Neuronal stem cell (in vitro differentiated cells): ENCODE results near the gene PRRT1B.

Source experiments
- DNase-seq: peaks from one replicate; pipeline ENCODE4 v3.0.0-alpha.2; 2013; ENCODE audit warnings: low spot score
- H2AFZ ChIP-seq: one replicate; pipeline ENCODE4 v1.6.1; 2013; ENCODE audit warnings: mild to moderate bottlenecking, low read length, inconsistent platforms
- H2AK5ac ChIP-seq: 2 replicates; pipeline ENCODE4 v1.6.1; 2013; ENCODE audit warnings: low read depth, mild to moderate bottlenecking, inconsistent platforms, low read length, moderate library complexity, mixed read lengths
- H2BK120ac ChIP-seq: 2 replicates; pipeline ENCODE4 v1.6.1; 2013; ENCODE audit warnings: low read depth, mild to moderate bottlenecking, inconsistent platforms, low read length, moderate library complexity, mixed read lengths
- H2BK12ac ChIP-seq: one replicate; pipeline ENCODE4 v1.6.1; 2013; ENCODE audit warnings: low read length, inconsistent platforms
- H2BK15ac ChIP-seq: 2 replicates; pipeline ENCODE4 v1.6.1; 2013; ENCODE audit warnings: mild to moderate bottlenecking, low read length, inconsistent platforms, mixed read lengths
- H2BK5ac ChIP-seq: one replicate; pipeline ENCODE4 v1.6.1; 2013; ENCODE audit warnings: inconsistent platforms, mild to moderate bottlenecking, low read length, moderate library complexity
- H3K14ac ChIP-seq: one replicate; pipeline ENCODE4 v1.6.1; 2013; ENCODE audit warnings: low read length, inconsistent platforms
- H3K18ac ChIP-seq: 2 replicates; pipeline ENCODE4 v1.6.1; 2013; ENCODE audit warnings: low read length, inconsistent platforms
- H3K23ac ChIP-seq: 2 replicates; pipeline ENCODE4 v1.6.1; 2013; ENCODE audit warnings: low read depth, mild to moderate bottlenecking, mixed read lengths, low read length, inconsistent platforms; ENCODE audit not compliant: poor library complexity
- H3K27ac ChIP-seq: replicated peaks from 3 replicates; pipeline ENCODE4 v1.5.1; 2013; ENCODE audit warnings: low read length, inconsistent platforms
- H3K27me3 ChIP-seq, 3 experiments: 2 replicates each; pipeline ENCODE4 v1.6.1; 2013; ENCODE audit warnings: low read length in 3 of 3, mild to moderate bottlenecking in 2 of 3, inconsistent platforms in 1 of 3, low read depth in 1 of 3, mixed read lengths in 1 of 3, moderate library complexity in 1 of 3; ENCODE audit not compliant: control insufficient read depth in 3 of 3, insufficient read depth in 3 of 3
- H3K36me3 ChIP-seq, 2 donors: replicated peaks in 1 of 2; 2 replicates each; pipeline ENCODE4 v1.6.1; 2013; ENCODE audit warnings: low read length in 2 of 2; ENCODE audit not compliant: control insufficient read depth in 2 of 2, insufficient read depth in 2 of 2
- H3K4ac ChIP-seq: 2 replicates; pipeline ENCODE4 v1.6.1; 2013; ENCODE audit warnings: inconsistent platforms, mild to moderate bottlenecking, low read length, moderate library complexity
- H3K4me1 ChIP-seq, 2 donors: 1 replicate in 1 of 2; 2 replicates in 1 of 2; pipeline ENCODE4 v1.6.1; 2013; ENCODE audit warnings: low read length in 2 of 2, low read depth in 1 of 2; ENCODE audit not compliant: control insufficient read depth in 2 of 2, insufficient read depth in 1 of 2
- H3K4me2 ChIP-seq: one replicate; pipeline ENCODE4 v1.6.1; 2013; ENCODE audit warnings: mild to moderate bottlenecking, low read length, inconsistent platforms; ENCODE audit not compliant: insufficient read depth, poor library complexity, severe bottlenecking
- H3K4me3 ChIP-seq, 2 donors: 2 replicates each; pipeline ENCODE4 v1.5.1; 2013; ENCODE audit warnings: low read length in 2 of 2, mild to moderate bottlenecking in 2 of 2, inconsistent platforms in 1 of 2, moderate library complexity in 1 of 2
- H3K79me1 ChIP-seq: one replicate; pipeline ENCODE4 v1.6.1; 2013; ENCODE audit warnings: low read depth, mild to moderate bottlenecking, inconsistent platforms, low read length, moderate library complexity
- H3K9ac ChIP-seq: one replicate; pipeline ENCODE4 v1.6.1; 2013; ENCODE audit warnings: mild to moderate bottlenecking, low read depth, low read length, inconsistent platforms; ENCODE audit not compliant: poor library complexity
- H3K9me3 ChIP-seq, 2 donors: replicated peaks in 1 of 2; 2 replicates each; pipeline versions ENCODE3 to v1.6.1; 2013; ENCODE audit warnings: low read length in 2 of 2, mild to moderate bottlenecking in 2 of 2, inconsistent platforms in 1 of 2, low read depth in 1 of 2, mixed read lengths in 1 of 2, moderate library complexity in 1 of 2; ENCODE audit not compliant: control insufficient read depth in 2 of 2, insufficient read depth in 1 of 2
- H4K8ac ChIP-seq: one replicate; pipeline ENCODE4 v1.6.1; 2013; ENCODE audit warnings: low read depth, mild to moderate bottlenecking, inconsistent platforms, low read length, moderate library complexity
- H4K91ac ChIP-seq: one replicate; pipeline ENCODE4 v1.6.1; 2013; ENCODE audit warnings: low read length, low read depth, mild to moderate bottlenecking, inconsistent platforms; ENCODE audit not compliant: poor library complexity
- WGBS, 2 donors: extraction: QIAGEN DNeasy Blood & Tissue Kit; methylation state at CpG; one replicate each; pipeline ENCODE4 v1.1.7; 2013; ENCODE audit warnings: missing lambda C conversion rate in 2 of 2, mixed read lengths in 1 of 2; ENCODE audit not compliant: insufficient read length in 2 of 2, insufficient replicate concordance in 1 of 2; ENCODE audit errors: extremely low coverage in 2 of 2; 5-methylcytosine and 5-hydroxymethylcytosine counted together

Gene PRRT1B

GRCh38 chr9:131529597-131530545 is 15.5 kb upstream of the PRRT1B start:
- Histone ChIP-seq H3K36me3 (peaks cover 39 to 56% of the 10 kb centered on the region in 2 donors), H3K18ac (peak overlapping the region; percentile 93), H2BK15ac (no peak overlapping the region), H3K4me2 (peak overlapping the region; percentile 90), H3K4ac (peak overlapping the region; percentile 78), H3K9me3 (no peaks in the 10 kb centered on the region), H3K79me1 (peaks cover 14% of the 10 kb centered on the region), H4K91ac (no peak overlapping the region), H3K9ac (peak overlapping the region; percentile 91), H3K27me3 (no peaks in the 10 kb centered on the region), H3K23ac (peak overlapping the region; percentile 87), H3K4me3 (peak overlapping the region; percentile 94), H3K27ac (no peak overlapping the region), H3K14ac (no peak overlapping the region), H3K4me1 (peaks cover 8% of the 10 kb centered on the region in 2 donors), H2AFZ (peak overlapping the region; percentile 99), H2BK5ac (peak overlapping the region; percentile 54), H2BK120ac (no peak overlapping the region), H2AK5ac (peak overlapping the region; percentile 89), H2BK12ac (no peak overlapping the region), H4K8ac (peak overlapping the region; percentile 78)
- no CpG with 5 or more reads among the region's 24 CpGs for WGBS, 2 donors
- DNase-seq, result no peak

DNA sequence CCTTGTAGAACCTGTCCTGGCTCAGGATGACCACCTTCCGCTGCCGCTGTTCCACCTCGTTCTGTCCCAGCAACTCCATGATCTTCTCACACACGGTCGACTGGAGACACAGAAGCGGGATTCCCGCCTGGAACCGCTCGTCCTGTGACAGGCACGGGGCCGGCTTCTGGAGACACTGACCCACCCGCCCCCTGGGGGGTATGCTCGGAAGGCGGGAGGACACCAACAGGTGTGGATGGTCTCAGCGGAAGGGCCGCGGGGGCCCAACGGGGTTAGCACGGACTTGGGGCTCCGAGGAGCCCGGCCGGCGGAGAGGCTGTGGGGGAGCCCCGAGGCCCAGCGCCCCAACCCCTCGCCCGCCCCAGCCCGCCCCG is 14.8 kb upstream of the PRRT1B start:
- Histone ChIP-seq H3K27ac (no peak overlapping the region), H2BK15ac (no peak overlapping the region), H3K79me1 (peaks cover 14% of the 10 kb centered on the region), H3K9ac (peak overlapping the region; percentile 91), H3K36me3 (peaks cover 36 to 50% of the 10 kb centered on the region in 2 donors), H2BK5ac (peak overlapping the region; percentile 54), H3K27me3 (no peaks in the 10 kb centered on the region), H3K18ac (peak overlapping the region; percentile 93), H3K9me3 (no peaks in the 10 kb centered on the region), H3K14ac (no peak overlapping the region), H3K4me3 (peak overlapping the region; percentile 94), H3K4me1 (peaks cover 8% of the 10 kb centered on the region in 2 donors), H4K91ac (no peak overlapping the region), H2AFZ (peak overlapping the region; percentile 99), H3K4me2 (peak overlapping the region; percentile 90), H2AK5ac (peak overlapping the region; percentile 89), H2BK12ac (no peak overlapping the region), H3K4ac (peak overlapping the region; percentile 78), H4K8ac (peak overlapping the region; percentile 78), H3K23ac (peak overlapping the region; percentile 87), H2BK120ac (no peak overlapping the region)
- no CpG with 5 or more reads among the region's 29 CpGs for WGBS, 2 donors
- peak; percentile 18 for DNase-seq

DNA sequence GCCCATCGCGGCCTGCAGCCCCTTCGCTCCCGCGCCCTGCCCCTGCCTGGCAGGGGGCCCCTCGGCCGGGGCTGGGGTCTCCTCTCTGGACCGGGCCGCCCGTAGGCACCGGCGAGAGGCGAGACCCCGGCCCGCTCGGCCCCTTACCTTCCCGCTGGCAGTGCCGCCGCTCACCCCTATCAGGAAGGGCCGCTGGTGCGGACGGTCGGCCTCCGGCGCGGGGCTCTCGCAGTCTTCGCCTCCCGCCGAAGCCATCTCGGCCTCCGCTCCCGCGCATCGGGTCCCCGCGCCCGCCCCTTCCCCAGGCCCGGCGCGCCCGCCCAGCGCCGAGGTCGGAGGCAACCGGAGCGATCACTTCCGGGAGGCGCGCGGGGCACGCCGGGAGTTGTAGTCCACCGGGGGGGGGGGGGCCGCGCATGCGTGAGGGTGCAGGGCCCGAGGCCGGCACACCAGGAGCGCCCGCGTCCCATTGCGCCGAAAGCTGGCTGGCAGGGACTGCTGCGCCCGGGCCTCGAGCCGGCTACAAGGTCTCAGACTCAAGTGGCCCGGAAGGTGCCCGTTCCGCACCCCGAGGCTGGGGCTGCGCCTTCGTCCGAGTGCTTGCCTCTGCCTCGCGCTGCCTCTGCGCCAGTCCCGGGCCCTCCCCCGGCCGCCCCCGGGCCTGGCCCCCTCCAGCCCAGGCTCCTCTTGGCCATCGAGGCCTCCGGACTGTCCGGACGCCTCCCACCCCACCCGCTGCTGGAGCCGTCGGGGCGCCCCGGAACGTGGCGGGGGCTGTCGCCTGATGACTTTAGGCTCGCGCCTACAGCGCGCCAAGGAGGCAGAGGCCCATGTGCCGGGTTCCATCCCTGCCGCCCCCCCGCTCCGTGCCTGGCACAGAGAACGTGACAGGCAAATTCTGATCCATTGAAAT is 14.1 kb upstream of the PRRT1B start, which contains the start of gene UCK1:
Gene UCK1 (minus strand): TSS at position 344 of the 913 bp plus-strand sequence. CDS start 89 bp downstream, at position 255.
- Histone ChIP-seq H3K4me1 (peaks cover 8% of the 10 kb centered on the region in 2 donors), H2AFZ (peak within 1 kb of the TSS; percentile 99), H3K79me1 (peaks cover 14% of the 10 kb centered on the region), H3K27ac (no peak within 1 kb of the TSS), H3K18ac (peak within 1 kb of the TSS; percentile 94), H4K91ac (peak within 1 kb of the TSS; percentile 85), H2BK5ac (peak within 1 kb of the TSS; percentile 54), H2BK120ac (no peak within 1 kb of the TSS), H3K27me3 (no peaks in the 10 kb centered on the region), H2AK5ac (peak within 1 kb of the TSS; percentile 92), H3K14ac (no peak within 1 kb of the TSS), H2BK12ac (no peak within 1 kb of the TSS), H3K4me3 (peak within 1 kb of the TSS; percentile 94), H3K4ac (peak within 1 kb of the TSS; percentile 84), H3K36me3 (peaks cover 30 to 43% of the 10 kb centered on the region in 2 donors), H3K23ac (peak within 1 kb of the TSS; percentile 87), H3K9ac (peak within 1 kb of the TSS; percentile 92), H2BK15ac (peak within 1 kb of the TSS; percentile 37), H4K8ac (peak within 1 kb of the TSS; percentile 78), H3K4me2 (peak within 1 kb of the TSS; percentile 90), H3K9me3 (no peaks in the 10 kb centered on the region)
- DNase-seq, result peak; percentile 86
- no CpG with 5 or more reads among the region's 103 CpGs for WGBS, 2 donors
